HL-60/S4 treated with phorbol 12-myristate 13-acetate at 8.2 ng/mL for 4 days and 3 days (cell line): ENCODE results near the gene RPL18.

Experiments
- in situ Hi-C: fragments of 300-500 bp; cut with MboI; formaldehyde crosslinking; loops from 2 replicates; pipeline ENCODE4 v1.15.0; 2022; ENCODE audit warnings: low sequenced_read_pairs

Gene RPL18

GRCh38 chr19:48588670-48589401, 30.1 kb downstream of the RPL18 start:
- in situ Hi-C loops: loop anchor here (10.0 to 25.0 kb wide), 2 partner anchors 84 to 277 kb away; a partner anchor contains a TSS

DNA sequence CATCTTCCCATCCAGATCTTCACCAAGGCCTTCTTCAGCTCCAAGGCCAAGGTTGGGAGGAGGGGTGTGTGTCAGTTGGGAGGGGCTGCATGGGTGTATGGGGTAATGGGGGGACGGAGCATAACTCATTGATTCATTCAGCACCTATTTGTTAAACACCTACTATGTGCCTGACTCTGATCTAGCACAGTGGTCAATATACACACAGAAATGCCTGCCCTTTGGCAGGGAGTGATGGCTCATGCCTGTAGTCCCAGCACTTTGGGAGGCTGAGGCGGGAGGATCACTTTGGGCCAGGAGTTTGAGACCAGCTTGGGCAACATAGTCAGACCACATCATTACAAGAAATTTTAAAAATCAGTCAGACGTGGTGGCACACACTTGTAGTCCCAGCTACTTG, 31.6 kb downstream of the RPL18 start:
- in situ Hi-C loops: loop anchor here (10.0 to 25.0 kb wide), 2 partner anchors 83 to 275 kb away; a partner anchor contains a TSS

GRCh38 chr19:48582168-48582567, 36.8 kb downstream of the RPL18 start:
- in situ Hi-C loops: loop anchor here (10.0 to 25.0 kb wide), 2 partner anchors 77 to 270 kb away; a partner anchor contains a TSS

DNA sequence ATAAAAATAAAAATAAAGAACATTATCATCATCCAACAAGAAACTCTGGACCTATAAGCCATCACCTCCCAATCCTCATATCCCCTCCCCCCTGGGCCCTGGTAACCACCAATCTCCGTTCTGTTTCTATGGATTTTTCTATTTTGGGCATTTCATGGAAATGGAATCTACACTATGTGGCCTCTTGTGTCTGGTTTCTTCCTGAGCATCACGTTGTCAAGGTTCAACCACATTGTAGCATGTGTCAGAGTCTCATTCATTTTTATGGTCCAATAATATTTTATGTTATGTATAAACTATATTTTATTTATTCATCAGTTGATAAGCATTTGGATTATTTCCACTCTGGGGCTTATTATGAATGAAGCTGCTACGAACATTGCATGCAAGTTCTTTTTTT, 40.1 kb downstream of the RPL18 start:
- in situ Hi-C loops: loop anchor here (25.0 kb wide), 1 partner anchor 267 kb away; a partner anchor contains a TSS

GRCh38 chr19:48577908-48578307, 41.1 kb downstream of the RPL18 start:
- in situ Hi-C loops: loop anchor here (25.0 kb wide), 1 partner anchor 266 kb away; a partner anchor contains a TSS

DNA sequence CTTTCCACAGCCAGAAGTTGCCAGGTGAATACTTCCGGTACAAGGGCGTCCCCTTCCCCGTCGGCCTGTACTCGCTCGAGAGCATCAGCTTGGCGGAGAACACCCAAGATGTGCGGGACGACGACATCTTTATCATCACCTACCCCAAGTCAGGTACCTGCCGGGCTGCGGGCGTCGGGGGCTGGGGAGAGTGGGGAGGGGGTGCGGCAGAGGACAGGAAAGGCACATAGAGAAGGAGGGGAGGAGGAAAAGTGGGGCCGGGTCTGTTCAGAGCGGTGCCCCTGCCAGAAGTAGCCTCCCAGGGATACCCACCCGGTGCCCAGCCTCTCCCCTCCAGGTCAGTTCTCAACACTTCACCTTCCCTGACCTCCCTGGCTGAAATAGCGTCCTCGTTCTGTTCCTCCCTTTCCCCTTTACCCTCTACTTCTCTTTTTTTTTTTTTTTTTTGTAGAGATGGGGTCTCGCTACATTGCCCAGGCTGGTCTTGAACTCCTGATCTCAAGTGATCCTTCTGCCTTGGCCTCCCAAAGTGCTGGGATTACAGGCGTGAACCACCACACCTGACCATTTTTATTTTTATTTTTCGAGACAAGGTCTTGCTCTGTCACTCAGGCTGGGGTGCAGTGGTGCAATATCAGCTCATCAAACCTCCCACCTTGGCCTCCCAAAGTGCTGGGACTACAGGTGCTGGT, 42.9 kb downstream of the RPL18 start:
- in situ Hi-C loops: loop anchor here (25.0 kb wide), 1 partner anchor 264 kb away; a partner anchor contains a TSS

DNA sequence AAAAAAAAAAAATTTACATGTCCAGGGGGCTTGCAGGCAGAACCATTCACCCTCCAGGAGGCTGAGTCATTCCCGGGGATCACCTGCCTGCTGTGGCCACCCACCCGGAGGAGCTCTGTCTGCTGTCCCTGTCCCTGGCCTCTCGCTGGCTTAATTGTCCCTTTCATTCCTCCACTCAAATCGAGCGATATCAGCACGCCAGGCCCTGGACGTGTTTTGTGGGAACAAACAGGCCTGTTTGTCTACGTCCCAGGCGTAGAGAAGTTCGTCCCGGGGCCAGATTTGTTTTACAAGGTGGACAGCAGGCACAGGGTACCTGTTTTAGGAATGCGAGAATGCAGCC, 45.8 kb downstream of the RPL18 start:
- in situ Hi-C loops: no loop called here

GRCh38 chr19:48571378-48572162, 47.4 kb downstream of the RPL18 start:
- in situ Hi-C loops: no loop called here

DNA sequence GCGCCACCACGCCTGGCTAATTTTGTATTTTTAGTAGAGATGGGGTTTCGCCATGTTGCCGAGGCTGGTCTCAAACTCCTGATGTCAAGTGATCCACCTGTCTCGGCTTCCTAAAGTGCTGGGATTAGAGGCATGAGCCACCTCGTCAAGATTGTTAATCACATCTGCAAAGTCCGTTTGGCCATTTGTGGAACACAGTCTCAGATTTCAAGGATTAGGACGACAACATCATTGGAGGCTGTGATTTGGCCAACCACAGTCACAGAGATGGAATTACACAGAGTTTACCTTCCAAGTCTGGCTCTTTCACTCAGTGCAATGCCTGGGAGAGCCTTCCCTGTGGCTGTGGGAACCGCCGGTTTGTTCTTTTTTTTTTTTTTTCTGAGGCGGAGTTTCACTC, 49.2 kb downstream of the RPL18 start:
- in situ Hi-C loops: no loop called here

DNA sequence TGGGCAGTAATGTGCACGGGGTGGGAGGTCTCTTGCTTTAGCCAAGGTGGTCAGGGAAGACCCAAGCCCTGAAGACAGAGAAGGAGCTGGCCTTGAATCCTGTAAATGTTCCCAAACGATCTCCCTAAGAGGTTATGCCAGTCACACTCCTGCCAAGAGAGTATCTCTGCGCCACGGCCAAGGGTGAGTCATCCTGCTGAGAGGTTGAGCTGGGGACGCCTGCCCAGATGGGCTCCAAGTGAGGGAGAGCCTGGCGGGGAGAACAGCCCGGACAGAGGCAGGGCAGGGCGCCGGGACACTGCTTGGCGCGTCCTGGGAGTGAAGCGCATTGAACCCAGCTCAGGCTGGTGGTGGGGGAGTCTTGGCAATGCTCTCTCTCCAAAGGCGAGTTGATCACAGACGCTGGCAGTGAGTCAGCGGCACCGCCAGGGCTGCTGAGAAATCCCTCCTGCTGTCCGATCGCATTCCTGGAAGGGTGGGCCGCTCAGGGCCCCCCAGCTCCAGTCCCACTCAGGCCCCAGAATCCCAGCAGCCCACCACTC, 50.6 kb downstream of the RPL18 start:
- in situ Hi-C loops: no loop called here
